HG03432 (cell line): ENCODE results near the gene SYCP1.
"Not testable (repeated sequence)": the region's sequence is repeated elsewhere in the genome, so short reads cannot be mapped to it uniquely, and the experiment has no call there.

ENCODE experiments used
- ATAC-seq: cut with Tn5 transposase; IDR thresholded peaks from one replicate; pipeline ENCODE4 v1.9.1; 2021; ENCODE audit warnings: mild to moderate bottlenecking, moderate library complexity; ENCODE audit not compliant: unreplicated experiment

Gene SYCP1, protein sequence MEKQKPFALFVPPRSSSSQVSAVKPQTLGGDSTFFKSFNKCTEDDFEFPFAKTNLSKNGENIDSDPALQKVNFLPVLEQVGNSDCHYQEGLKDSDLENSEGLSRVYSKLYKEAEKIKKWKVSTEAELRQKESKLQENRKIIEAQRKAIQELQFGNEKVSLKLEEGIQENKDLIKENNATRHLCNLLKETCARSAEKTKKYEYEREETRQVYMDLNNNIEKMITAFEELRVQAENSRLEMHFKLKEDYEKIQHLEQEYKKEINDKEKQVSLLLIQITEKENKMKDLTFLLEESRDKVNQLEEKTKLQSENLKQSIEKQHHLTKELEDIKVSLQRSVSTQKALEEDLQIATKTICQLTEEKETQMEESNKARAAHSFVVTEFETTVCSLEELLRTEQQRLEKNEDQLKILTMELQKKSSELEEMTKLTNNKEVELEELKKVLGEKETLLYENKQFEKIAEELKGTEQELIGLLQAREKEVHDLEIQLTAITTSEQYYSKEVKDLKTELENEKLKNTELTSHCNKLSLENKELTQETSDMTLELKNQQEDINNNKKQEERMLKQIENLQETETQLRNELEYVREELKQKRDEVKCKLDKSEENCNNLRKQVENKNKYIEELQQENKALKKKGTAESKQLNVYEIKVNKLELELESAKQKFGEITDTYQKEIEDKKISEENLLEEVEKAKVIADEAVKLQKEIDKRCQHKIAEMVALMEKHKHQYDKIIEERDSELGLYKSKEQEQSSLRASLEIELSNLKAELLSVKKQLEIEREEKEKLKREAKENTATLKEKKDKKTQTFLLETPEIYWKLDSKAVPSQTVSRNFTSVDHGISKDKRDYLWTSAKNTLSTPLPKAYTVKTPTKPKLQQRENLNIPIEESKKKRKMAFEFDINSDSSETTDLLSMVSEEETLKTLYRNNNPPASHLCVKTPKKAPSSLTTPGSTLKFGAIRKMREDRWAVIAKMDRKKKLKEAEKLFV

DNA sequence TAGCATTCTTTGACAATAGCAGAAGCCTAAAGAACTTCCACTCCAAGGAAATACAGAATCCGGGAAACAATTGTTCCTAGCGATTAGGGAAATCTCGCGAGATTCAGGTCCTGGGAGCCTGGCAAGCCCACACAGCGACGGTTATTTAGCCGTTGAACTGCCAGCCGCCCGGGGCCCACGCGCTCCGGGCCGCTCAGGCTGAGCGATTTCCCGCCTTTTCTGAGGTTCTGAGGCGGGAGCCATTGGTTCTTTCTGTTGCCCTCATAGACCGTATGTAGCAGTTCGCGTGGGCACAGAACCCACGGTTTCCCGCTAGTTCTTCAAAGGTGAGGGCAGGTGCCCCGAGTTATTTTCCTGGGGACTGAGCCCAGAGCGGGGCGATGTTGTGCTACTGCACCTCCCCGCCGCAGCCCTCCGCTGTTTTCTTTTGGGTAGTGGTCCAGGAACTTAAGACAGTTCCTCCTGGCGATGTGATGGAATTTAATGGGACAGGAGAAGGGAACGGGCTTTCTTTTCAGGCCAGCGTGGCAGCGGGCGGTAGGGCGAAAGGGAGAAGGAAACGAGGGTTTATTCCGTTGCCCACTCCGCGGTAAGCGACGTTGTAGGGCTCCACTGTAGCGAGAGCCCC lies at the start of gene SYCP1:
Gene SYCP1 (plus strand): TSS at position 171 of the 628 bp plus-strand sequence. CDS start 602 bp downstream, outside the sequence.
- no peak for ATAC-seq

DNA sequence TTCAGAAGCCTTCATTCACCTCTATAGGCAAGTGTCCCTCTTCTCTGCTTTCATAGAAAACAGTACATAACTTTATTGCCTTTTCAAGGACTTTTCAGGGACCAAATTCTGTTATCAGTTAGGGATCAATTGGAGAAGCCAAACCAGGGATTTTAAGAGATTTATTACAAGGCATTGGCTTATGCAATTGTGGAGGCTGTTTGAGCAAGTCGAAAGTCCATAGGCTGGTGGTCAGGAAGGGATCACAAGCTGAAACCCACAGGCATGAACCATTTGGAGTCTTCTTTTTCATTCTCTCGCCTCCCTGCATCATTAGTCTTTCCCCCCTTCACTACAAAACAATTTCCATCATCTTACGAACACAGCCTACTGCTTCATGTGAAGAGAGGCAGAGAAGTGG lies 34.8 kb upstream of the SYCP1 start:
- ATAC-seq, result no peak

DNA sequence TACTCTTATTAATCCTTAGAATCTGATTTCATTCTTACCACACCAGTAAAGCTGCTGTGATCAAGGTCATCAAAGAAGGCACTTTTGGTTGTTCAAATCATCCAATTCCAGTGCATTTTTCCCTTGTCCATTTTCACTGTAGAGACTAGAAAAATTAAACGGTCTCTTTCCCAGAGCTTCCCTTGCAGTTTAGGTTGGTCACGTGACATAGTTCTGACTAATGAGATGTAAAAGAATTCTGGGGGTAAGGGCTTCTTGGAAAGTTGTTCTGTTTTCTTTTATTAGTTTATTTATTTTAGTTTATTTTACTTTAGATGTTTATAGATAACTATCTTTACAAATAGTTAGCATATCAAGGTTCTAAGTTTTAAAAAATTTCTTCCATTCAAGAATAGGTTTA lies 34.3 kb upstream of the SYCP1 start:
- no peak for ATAC-seq

DNA sequence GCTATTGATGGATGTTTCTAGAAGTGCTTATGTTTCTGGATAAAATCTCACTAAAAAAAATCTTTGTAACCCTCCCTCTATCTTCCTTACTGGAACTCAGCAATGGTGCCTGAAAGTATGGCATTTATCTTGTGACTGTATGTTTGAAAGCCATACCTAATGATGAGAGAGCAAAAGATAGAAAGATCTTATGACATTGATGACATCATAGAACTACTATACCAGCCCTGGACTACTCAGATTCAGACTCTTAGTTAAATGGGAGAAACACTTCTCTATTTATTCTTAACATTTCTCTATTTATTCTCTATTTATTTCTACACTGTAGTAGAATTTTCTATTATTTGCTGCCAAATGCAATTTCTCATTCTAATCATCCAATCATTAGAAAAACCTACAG lies 32.7 kb upstream of the SYCP1 start:
- no peak for ATAC-seq

DNA sequence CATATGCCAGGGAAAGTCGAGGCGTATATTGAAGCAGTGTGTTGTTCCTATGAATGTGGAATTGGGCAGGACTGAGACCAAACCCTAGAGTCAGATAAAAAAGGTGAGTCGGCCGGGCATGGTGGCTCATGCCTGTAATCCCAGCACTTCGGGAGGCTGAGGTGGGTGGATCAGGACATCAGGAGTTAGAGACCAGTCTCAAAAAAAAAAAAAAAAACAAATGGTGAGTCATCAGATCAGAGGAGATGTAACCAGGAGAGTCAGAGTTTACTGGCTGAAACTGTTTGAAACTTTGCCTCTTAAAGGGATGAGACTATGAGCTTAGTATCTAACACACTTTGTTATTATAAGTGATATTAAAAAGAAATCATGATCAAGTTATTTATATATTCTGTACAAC lies 26.4 kb upstream of the SYCP1 start:
- no peak for ATAC-seq

DNA sequence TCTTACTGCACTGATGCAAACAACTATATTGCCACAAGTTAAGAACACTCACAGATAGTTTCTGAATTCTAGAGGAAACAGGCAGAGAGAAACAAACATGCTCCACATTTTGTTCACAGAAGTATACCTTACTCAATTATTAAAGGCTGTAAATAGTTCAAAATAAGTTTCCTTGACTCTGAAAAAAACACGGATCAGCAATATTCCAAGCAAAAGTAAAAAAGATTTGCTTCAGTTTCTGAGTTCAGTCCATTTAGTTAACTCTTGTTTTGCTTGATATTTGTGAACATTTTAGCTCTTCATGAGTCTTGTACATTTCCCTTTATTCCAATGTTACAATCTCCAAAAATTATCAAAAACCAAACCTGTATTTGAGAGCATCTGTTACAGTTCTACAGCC lies 24.6 kb upstream of the SYCP1 start:
- ATAC-seq, result not testable (repeated sequence)

DNA sequence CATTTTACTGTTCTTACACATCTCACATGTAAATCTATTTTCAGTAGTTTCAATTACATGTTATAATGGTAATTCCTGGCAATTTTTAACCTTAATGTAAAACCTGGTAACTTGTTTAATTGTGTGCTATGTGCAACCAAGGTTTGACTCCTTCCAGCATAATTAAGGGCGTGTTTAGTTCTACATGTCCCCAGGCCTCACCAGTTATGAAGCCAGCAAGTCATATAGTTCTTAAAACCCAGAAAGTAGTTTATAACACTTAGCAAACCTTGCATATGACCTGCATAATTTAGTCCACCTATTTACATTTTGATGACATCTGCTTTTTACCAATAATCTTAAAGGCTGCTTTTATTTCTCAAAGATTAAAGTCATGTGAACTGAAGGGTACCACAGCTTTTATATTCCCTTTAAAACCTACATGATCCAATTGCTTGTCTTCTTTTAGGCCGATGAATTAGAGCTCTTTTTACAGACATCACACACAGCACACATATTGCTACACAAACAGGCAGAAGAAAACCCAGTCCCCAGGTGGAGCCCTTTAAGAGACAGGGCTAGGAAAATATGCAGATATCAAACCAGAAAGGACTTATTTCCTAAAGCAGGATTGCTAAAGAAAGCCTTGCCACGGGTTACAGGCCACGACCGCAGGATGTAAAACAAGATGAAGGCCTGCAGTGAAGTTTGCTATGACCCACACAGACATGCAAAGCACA lies 23.2 kb upstream of the SYCP1 start:
- no peak for ATAC-seq

DNA sequence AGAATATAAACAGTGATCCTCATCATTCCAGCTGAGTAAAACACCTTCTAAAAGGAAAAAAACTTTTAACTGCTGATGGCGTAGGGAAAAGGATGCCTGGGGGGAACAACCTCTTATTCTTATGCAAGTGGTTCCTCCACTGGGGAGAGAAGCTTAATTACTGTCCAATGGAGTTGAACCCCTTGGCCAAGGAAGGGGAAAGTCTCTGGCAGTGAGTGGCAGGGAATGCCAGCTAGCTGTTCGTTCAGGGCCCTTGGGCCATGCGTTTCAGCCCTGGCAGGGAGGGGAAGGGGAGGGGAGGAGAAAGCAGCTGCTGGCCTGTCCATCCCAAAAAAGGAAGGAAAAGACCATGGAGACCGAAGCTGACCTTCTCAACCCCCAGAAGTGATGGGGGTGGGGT lies 22.6 kb upstream of the SYCP1 start:
- ATAC-seq, result no peak

DNA sequence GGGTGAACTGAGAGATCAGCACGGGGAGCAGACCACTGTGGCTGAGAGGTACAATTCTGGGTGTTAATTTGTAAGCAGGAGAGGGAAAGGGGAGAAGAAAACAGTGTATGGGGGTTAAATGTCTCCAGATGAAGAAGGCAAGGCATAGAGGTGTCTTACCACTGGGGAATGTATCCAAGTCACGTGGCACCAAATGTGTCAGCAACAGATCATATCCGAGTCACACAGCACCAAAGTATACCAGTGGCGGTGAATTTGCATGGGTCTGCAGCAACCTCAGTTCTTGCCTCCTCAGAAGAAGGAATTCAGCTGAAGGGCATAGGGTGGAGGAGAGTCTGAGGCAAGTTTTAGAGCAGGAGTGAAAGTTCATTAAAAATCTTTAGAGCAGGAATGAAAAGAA lies 21.2 kb upstream of the SYCP1 start:
- no peak for ATAC-seq

DNA sequence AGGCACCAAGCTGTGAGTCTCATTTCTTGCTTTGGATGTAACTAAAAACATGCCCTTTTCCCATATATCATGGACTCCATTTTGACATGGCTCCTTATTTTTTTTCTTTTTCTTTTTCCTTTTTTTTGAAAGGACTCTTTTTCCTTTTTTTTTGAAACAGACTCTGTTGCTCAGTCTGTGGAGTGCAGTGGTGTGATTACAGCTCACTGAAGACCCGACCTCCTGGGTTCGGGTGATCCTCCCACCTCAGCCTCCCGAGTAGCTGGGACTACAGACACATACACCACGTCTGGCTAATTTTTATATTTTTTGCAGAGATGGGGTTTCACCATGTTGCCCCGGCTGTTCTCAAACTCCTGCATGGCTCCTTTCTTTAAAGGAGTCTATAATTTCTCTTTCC lies 10.4 kb upstream of the SYCP1 start:
- ATAC-seq, result no peak

DNA sequence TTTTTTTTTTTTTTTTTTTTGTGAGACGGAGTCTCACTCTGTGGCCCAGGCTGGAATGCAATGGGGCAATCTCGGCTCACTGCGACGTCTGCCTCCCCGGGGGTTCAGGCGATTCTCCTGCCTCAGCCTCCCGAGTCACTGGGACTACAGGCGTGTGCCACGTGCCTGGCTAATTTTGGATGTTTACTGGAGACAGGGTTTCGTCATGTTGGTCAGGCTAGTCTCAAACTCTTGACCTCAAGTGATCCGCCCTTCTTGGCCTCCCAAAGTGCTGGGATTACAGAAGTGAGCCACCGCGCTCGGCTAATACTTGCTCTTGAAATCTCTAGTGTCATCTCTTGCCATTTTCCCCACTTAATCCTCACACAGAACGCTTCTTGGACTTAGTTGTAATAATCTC lies 1.1 kb upstream of the SYCP1 start:
- no peak for ATAC-seq

DNA sequence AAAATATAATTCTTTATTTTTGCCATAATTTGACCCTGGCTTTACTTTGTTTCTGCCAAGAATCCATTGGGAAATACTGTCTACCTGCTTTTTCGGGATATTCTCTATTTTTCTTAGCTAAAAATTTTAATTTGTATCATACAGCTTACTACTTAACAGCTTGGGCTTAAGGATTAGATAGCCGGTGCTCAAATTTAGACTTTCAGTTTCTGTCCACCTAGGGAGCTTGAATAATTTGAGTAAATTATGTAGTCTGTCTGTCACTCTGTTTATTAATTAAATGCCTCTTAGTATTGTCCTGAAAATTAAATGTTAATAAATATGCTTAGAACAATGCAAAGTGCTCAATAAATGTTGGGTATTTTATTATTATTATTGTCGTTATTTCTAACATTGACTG lies 6.7 kb downstream of the SYCP1 start:
- ATAC-seq, result no peak

DNA sequence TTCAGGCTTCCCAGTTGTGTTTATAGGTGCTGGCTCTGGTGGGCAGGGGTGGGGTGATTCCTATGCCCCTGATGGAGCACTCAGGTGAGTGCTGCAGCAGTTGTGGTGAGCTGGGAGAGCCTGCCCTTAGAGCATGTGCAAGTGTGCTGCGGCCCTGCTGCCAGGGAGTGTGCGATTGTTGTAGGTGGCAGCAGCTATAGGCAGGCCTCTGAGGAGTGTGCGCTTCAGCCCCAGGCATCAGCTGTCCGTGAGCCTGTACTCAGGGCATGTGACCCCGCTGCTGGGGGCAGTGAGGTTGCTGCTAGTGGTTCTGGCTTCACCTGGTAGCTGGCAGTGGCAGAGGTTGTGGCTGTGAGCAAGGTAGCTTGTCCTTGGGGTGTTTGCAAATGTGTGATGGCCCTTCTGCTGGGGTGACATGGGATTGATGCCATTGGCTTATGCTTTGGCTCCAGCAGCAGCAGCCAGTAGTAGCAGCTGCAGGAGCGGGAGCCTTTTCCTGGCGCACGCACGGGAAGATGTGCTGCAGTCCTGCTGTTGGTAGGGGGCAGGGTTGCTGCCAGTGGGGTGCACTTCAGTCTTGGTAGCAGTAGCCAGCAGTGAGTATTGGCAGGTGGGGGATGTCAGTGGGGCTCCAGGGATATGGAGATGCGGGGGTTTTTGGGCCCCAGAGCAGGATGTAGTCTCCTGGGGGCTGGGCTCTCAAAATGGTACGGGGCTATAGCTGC lies 37.7 kb downstream of the SYCP1 start:
- no peak for ATAC-seq

DNA sequence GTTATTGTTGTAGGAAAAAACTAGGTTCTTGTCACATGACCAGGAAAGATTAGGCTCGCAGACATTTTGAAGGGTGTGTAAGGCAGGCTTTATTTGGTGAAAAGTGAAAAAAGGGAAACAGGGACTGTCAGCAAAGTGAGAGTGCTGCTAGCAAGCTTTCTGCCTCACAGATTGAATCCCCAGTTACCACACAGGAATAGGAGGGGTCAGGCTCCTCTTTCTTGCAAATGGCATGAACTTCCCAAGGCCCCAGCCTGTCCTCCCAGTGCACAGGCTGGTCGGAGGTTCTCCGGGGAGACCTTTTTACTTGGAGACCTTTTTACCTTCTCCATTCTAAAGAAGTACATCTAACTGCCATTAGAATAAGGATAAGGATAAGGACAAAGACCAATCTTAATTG lies 42.1 kb downstream of the SYCP1 start:
- no peak for ATAC-seq

DNA sequence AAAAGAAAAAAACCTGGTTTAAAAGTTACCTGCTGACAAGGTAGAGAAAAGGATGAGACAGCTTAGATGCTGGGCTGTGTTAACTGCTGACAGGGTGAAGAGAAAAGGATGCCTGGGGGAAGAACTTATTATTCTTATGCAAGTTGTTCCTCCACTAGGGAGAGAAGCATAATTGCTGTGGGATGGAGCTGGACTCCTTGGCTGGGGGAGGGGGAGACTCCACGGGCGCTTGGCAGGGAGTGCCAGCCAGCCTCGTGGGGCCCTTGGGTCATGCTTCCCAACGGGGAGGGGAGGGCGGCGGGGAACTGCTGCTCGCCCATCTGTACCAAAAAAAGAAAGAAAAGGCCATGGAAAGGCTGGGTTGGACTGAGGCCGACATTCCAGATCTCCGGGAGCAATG lies 47.2 kb downstream of the SYCP1 start:
- no peak for ATAC-seq

DNA sequence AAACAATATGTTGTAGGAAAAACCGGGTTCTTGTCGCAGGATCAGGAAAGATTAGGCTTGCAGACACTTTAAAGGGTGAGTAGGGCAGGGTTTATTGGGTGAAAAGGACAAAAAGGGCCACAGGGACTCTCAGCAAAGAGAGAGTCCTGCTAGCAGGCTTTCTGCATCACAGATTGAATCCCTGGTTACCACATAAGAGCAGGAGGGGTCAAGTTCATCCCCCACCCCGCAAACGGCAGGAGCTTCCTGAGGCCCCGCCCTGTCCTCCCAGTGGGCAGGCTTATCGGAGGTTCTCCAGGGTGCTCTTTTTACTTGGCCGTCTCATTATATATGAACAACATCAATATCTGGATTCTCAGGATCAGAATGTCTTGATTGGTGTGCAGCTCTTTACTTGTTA lies 47.7 kb downstream of the SYCP1 start:
- no peak for ATAC-seq

DNA sequence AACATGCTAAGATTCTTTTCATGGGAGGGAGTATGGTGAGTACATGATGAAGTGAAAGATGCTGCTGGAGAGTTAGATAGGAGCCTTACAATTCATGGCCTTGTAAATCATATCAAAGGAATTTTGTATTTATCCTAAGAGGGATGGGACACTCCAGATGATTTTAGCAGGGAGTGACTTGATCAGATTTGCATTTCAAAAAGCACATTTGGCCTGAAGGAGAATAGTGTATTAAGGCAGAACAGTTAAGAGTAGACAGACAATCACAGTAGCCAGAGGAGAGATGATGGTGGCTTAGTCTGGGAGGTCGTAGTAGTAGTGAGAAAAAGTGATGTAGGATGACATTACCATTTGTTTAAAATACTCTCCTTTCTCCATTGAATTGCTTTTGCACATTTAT lies 48.8 kb downstream of the SYCP1 start:
- no peak for ATAC-seq

DNA sequence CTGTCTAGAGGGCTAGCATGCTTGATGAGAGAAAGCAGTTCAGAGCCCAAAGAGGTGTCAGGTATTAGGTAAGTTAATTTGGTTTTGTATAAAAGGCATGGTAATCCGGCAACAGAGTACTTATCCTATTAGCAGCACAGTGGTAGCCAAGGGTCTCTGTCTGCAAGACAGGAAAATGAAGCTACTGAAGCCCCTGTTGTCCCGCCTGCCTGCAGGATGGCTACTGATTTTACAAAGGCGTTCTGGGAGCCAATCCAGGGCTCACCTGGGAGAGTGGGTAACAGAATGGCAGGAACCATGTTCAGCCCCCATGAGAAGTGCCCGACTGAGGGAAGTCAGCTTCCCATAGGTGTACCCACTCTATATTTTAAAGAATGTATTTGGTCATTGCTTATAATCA lies 61.1 kb downstream of the SYCP1 start:
- ATAC-seq, result not testable (repeated sequence)

DNA sequence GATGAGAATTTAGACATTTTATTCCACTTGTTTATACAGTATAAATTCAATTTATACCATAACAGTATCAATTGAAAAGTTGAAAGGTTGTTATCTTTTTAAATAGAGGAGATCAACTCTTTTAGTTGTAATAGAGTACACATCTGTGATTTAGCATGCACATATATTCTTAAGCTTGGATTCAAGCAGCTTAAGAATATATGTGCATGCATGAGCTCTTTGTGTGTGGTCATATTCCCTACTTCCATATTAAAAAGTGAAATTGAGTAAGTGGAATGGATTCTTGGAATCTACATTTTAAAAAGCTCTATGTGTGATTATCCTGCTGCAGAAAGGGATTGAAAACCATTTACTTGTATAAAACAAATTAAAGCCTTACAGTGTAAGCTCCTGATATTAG lies 71.9 kb downstream of the SYCP1 start:
- no peak for ATAC-seq

DNA sequence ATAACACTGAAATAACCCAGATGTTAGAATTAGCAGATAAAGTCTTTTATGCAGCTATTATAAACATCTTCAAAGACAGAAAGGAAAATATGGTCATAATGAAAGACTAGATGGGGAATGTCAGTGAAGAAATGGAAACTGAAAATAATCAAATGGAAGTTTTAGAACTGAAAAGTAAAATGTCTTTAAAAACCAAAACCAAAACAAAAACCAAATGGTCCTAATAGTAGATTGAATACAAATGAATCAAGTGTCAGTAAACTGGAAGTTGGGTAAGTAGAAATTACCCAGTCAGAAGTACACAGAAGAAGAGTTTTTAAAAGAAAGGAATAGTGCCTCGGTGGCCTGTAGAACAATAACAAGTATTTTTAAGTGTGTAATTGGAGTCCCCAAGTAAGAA lies 72.7 kb downstream of the SYCP1 start:
- no peak for ATAC-seq
